ENCODE data around the gene C6orf58.
"Not testable (repeated sequence)": the region's sequence is repeated elsewhere in the genome, so short reads cannot be mapped to it uniquely, and the experiment has no call there.

C6orf58 gene

DNA sequence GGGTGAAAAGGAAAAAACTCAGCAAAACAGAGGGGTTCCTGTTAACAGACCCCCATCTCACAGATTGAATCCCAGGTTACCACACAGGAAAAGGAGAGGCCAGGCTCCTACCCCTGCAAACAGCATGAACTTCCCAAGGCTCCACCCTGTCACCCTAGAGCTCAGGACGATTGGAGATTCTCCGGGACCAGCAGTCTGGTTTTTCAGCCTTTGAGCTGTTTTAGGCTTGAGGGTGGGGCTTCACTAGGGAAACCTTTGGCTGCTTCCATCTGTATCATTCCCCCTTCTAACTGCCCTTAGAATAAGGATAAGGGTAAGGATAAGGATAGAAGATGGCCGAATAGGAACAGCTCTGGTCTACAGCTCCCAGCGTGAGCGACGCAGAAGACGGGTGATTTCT, 16.0 kb downstream of the C6orf58 start:
- no peak for DNase-seq

- DNase-seq: not testable (repeated sequence)
Measured at GRCh38 chr6:127593456-127593855, 16.5 kb downstream of the C6orf58 start.

- no peak for DNase-seq
Measured at GRCh38 chr6:127606131-127606562, 29.2 kb downstream of the C6orf58 start.

GRCh38 chr6:127608554-127609270, 31.7 kb downstream of the C6orf58 start:
- no peak for DNase-seq

GRCh38 chr6:127618729-127619128, 41.8 kb downstream of the C6orf58 start:
- no peak for DNase-seq

DNA sequence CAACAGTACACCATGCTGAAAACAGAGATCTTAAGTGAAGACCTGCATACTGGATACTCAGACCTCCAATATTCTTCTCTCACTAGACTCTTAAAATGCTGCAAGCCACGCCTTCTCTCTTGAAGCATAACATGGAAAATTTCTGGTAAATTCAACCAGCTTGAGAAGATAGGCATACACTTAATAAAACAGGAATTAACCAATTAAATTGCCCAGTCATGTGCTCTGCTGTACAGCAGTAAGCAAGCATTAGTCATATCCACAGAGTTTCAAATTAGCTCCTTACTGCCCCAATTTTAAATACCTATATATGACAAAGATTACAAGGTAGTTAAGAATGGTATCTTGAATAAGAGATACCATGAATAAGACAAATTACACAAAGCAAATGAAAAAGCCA, 53.8 kb downstream of the C6orf58 start:
- DNase-seq: no peak

DNA sequence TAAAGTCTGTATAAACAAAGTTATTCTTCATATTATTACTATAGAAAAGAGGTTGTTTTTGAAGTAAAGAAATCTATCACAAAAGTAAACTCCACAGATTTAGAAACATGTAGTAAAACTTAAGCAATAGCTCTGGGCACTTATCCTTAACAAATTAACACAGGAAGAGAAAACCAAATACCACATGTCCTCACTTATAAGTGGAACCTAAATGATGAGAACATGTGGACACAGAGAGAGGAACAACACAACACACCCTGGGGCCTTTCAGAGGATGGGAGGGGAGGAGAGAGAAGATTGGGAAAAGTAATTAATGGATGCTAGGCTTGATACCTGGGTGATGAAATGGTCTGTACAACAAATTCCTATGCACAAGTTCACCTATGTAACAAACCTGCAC, 57.2 kb downstream of the C6orf58 start:
- DNase-seq: no peak

GRCh38 chr6:127635091-127635490, 58.1 kb downstream of the C6orf58 start:
- no peak for DNase-seq

DNA sequence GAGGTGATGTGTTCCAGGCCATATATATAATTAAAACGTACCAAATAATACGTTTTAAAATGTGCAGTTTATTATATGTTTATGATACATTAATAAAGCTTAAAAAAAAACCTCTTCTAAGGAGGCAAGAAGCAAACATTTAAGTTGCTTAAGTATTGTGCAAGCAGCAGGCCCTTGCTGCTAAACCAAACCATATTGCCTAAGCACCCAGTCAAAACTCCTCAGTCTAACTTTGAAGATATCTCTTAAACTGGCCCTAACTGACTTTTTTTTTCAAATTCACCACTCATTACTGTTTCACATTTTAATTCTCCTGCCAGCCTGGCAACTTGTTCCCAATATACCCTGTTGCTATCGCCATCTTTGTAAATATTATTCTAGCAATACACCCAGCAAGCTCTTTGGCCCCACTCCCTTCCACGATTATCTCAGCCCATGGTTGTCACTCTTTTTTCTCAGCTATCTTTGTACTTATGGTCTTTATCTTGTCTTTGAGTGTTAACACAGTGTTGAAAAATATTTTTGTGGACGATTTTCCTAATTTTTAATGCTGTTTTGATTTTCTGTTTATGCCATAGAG, 60.9 kb downstream of the C6orf58 start:
- no peak for DNase-seq
